SK-N-SH (cell line): Measurements from ENCODE around the gene PLEKHH1. TPM values are rescaled to one million over a fixed set of nuclear protein-coding genes. Genes with fewer than 3 reads are reported as not detected.

Experiments used
- CTCF ChIA-PET: fragments of 300-600, 350-600 bp; formaldehyde crosslinking; extraction: SDS; loops from one replicate; lab custom pipeline; 2021; lab: Yijun Ruan, JAX
- POLR2A ChIA-PET: fragments of 350-600 bp; sonication (Branson Sonifier 250); formaldehyde crosslinking; extraction: SDS; loops from one replicate; lab custom pipeline; 2020; ENCODE audit warnings: antibody characterized with exemption, inconsistent platforms; lab: Yijun Ruan, JAX
- DNase-seq: peaks from one replicate; pipeline ENCODE4 v3.0.0; 2012
- H2AFZ ChIP-seq: fragments of 200-600 bp; sonication (generic); 2 replicates; pipeline ENCODE4 v1.8.1; 2016; ENCODE audit warnings: antibody characterized with exemption, mild to moderate bottlenecking, low read depth
- H3F3A ChIP-seq: fragments of 200-600 bp; sonication (generic); replicated peaks from 2 replicates; pipeline ENCODE3; 2016; ENCODE audit warnings: antibody characterized with exemption, mild to moderate bottlenecking; ENCODE audit not compliant: insufficient read depth
- H3K27ac ChIP-seq, 2 experiments: fragments of 200-500 bp in 1 of 2; fragments of 200-600 bp in 1 of 2; sonication (Bioruptor generic) in 1 of 2; sonication (generic), shearing (Covaris generic) in 1 of 2; 2 replicates each; pipeline versions ENCODE4 v1.5.1 to v1.6.1; 2014 to 2016; ENCODE audit warnings: low read depth in 2 of 2, inconsistent platforms in 1 of 2, low read length in 1 of 2, mild to moderate bottlenecking in 1 of 2, mixed read lengths in 1 of 2
- H3K27me3 ChIP-seq: fragments of 200-600 bp; sonication (generic), shearing (Covaris generic); 2 replicates; pipeline ENCODE4 v1.6.1; 2016; ENCODE audit warnings: mixed run types; ENCODE audit not compliant: insufficient read depth
- H3K36me3 ChIP-seq, 2 experiments: fragments of 200-500 bp in 1 of 2; fragments of 200-600 bp in 1 of 2; sonication (Bioruptor generic) in 1 of 2; sonication (generic) in 1 of 2; replicated peaks in 1 of 2; 2 replicates each; pipeline versions ENCODE3 to v1.5.1; 2014 to 2016; ENCODE audit warnings: low read length in 1 of 2, mild to moderate bottlenecking in 1 of 2; ENCODE audit not compliant: insufficient read depth in 2 of 2, control insufficient read depth in 1 of 2
- H3K4me1 ChIP-seq, 2 experiments: fragments of 200-500 bp in 1 of 2; fragments of 200-600 bp in 1 of 2; sonication (Bioruptor generic) in 1 of 2; sonication (generic), shearing (Covaris generic) in 1 of 2; 2 replicates each; pipeline versions ENCODE4 v1.5.1 to v1.6.1; 2014 to 2016; ENCODE audit warnings: low read depth in 1 of 2, low read length in 1 of 2, mixed run types in 1 of 2; ENCODE audit not compliant: insufficient read depth in 2 of 2, control insufficient read depth in 1 of 2
- H3K4me2 ChIP-seq: fragments of 200-600 bp; sonication (generic), shearing (Covaris generic); 2 replicates; pipeline ENCODE4 v1.6.1; 2017; ENCODE audit warnings: mixed run types
- H3K4me3 ChIP-seq, 2 experiments: fragments of 200-500 bp in 1 of 2; fragments of 200-600 bp in 1 of 2; sonication (Bioruptor generic) in 1 of 2; sonication (generic), shearing (Covaris generic) in 1 of 2; 2 replicates each; pipeline versions ENCODE4 v1.5.1 to v1.8.1; 2014 to 2016; ENCODE audit warnings: low read depth in 2 of 2, inconsistent platforms in 1 of 2, low read length in 1 of 2, mild to moderate bottlenecking in 1 of 2, mixed read lengths in 1 of 2, moderate library complexity in 1 of 2
- H3K79me2 ChIP-seq: fragments of 200-600 bp; sonication (generic); 2 replicates; pipeline ENCODE4 v1.8.1; 2017; ENCODE audit warnings: mild to moderate bottlenecking; ENCODE audit not compliant: insufficient read depth
- H3K9ac ChIP-seq: fragments of 200-600 bp; sonication (generic); 2 replicates; pipeline ENCODE4 v1.6.1; 2017; ENCODE audit warnings: mixed run types
- H3K9me2 ChIP-seq: fragments of 200-600 bp; sonication (generic); 2 replicates; pipeline ENCODE4 v1.6.1; 2017; ENCODE audit warnings: mixed run types
- H3K9me3 ChIP-seq: fragments of 200-600 bp; sonication (generic); 2 replicates; pipeline ENCODE4 v1.6.1; 2017; ENCODE audit warnings: mixed run types, mild to moderate bottlenecking, moderate library complexity
- H4K20me1 ChIP-seq: fragments of 200-600 bp; sonication (generic); 2 replicates; pipeline ENCODE4 v1.6.1; 2017; ENCODE audit warnings: mild to moderate bottlenecking, mixed run types; ENCODE audit not compliant: insufficient read depth
- CTCF ChIP-seq: fragments of 200-600 bp; sonication (generic); IDR thresholded peaks from 2 replicates; pipeline ENCODE4 v1.6.1; 2017; ENCODE audit warnings: antibody characterized with exemption, mild to moderate bottlenecking, moderate library complexity
- ELF1 ChIP-seq: IDR thresholded peaks from 2 replicates; pipeline ENCODE4 v1.4.0; 2012
- EP300 ChIP-seq, 2 experiments: IDR thresholded peaks; 2 replicates each; pipeline versions ENCODE4 v1.4.0 to v1.6.1; 2012; ENCODE audit warnings: borderline replicate concordance in 1 of 2, low read depth in 1 of 2, low read length in 1 of 2
- EZH2phosphoT487 ChIP-seq: fragments of 200-600 bp; sonication (generic); IDR thresholded peaks from 2 replicates; pipeline ENCODE4 v1.6.1; 2017; ENCODE audit warnings: low read depth, mixed run types, mild to moderate bottlenecking, antibody characterized with exemption, moderate library complexity, borderline replicate concordance
- FOSL2 ChIP-seq: IDR thresholded peaks from 2 replicates; pipeline ENCODE4 v1.4.0; 2012; ENCODE audit warnings: low read depth, mild to moderate bottlenecking, moderate library complexity, borderline replicate concordance
- FOXM1 ChIP-seq: IDR thresholded peaks from 2 replicates; pipeline ENCODE4 v1.4.0; 2012; ENCODE audit warnings: low read depth, mild to moderate bottlenecking
- GABPA ChIP-seq: IDR thresholded peaks from 2 replicates; pipeline ENCODE4 v1.4.0; 2012; ENCODE audit warnings: low read depth, mild to moderate bottlenecking
- JUND ChIP-seq: IDR thresholded peaks from 2 replicates; pipeline ENCODE4 v1.4.0; 2012
- MAX ChIP-seq: IDR thresholded peaks from 2 replicates; pipeline ENCODE4 v1.4.0; 2012; ENCODE audit warnings: low read depth
- MXI1 ChIP-seq: IDR thresholded peaks from 2 replicates; pipeline ENCODE4 v1.6.1; 2012; ENCODE audit warnings: mild to moderate bottlenecking, low read depth, low read length, improper control_type of control experiment
- NFIC ChIP-seq: IDR thresholded peaks from 2 replicates; pipeline ENCODE4 v1.4.0; 2012; ENCODE audit warnings: borderline replicate concordance
- POLR2AphosphoS5 ChIP-seq: IDR thresholded peaks from 2 replicates; pipeline ENCODE4 v1.6.1; 2012; ENCODE audit warnings: low read depth, low read length
- RCOR1 ChIP-seq: fragments of 150-350 bp; IDR thresholded peaks from 2 replicates; pipeline ENCODE4 v1.6.1; 2017; ENCODE audit warnings: antibody characterized with exemption, low read length
- REST ChIP-seq: IDR thresholded peaks from 2 replicates; pipeline ENCODE4 v1.6.1; 2012; ENCODE audit warnings: mild to moderate bottlenecking, low read depth, low read length, moderate library complexity
- RFX5 ChIP-seq: IDR thresholded peaks from 2 replicates; pipeline ENCODE4 v1.6.1; 2012; ENCODE audit warnings: mild to moderate bottlenecking, improper control_type of control experiment, low read length
- TAF1 ChIP-seq: IDR thresholded peaks from 2 replicates; pipeline ENCODE4 v1.6.1; 2012; ENCODE audit warnings: low read depth, mild to moderate bottlenecking, low read length, moderate library complexity, borderline replicate concordance
- TCF12 ChIP-seq: IDR thresholded peaks from 2 replicates; pipeline ENCODE4 v1.4.0; 2012
- TEAD4 ChIP-seq: IDR thresholded peaks from 2 replicates; pipeline ENCODE4 v1.4.0; 2012; ENCODE audit warnings: mild to moderate bottlenecking, borderline replicate concordance; ENCODE audit not compliant: insufficient read depth
- USF1 ChIP-seq: IDR thresholded peaks from 2 replicates; pipeline ENCODE4 v1.4.0; 2012; ENCODE audit warnings: low read depth, borderline replicate concordance
- ZBTB33 ChIP-seq: IDR thresholded peaks from 2 replicates; pipeline ENCODE4 v1.4.0; 2012; ENCODE audit warnings: low read depth, borderline replicate concordance
- WGBS: methylation state at CpG from one replicate; pipeline ENCODE4 v1.1.6; 2017; ENCODE audit warnings: low lambda C conversion rate; 5-methylcytosine and 5-hydroxymethylcytosine counted together
- polyA plus RNA-seq, 3 experiments: library from polyadenylated mRNA; depleted of rRNA; stranded (reverse); fragments of >200 nt; gene quantifications; 2 replicates each; pipeline ENCODE4 v1.2.3, GENCODE V29; 2012

PLEKHH1 gene
- polyA plus RNA-seq, 1 of the 3 experiments (the other 2 are of a cell fraction), result 1.6 TPM

- no peak for TF ChIP-seq ZBTB33
- TF ChIP-seq TAF1, result no peak
- no peak for TF ChIP-seq POLR2AphosphoS5
- TF ChIP-seq CTCF, result peak; percentile 92
Measured at GRCh38 chr14:67571275-67571990, 38.3 kb downstream of the PLEKHH1 start (continued).

- Histone ChIP-seq H4K20me1 (no peaks in the 10 kb centered on the region), H3K9ac (no peak overlapping the region), H3K27me3 (no peaks in the 10 kb centered on the region), H2AFZ (no peak overlapping the region), H3K4me1 (no peaks in the 10 kb centered on the region; a peak in 1 of 4 replicates), H3K4me2 (no peak overlapping the region), H3K4me3 (no peak overlapping the region), H3K79me2 (no peaks in the 10 kb centered on the region), H3K9me3 (no peaks in the 10 kb centered on the region), H3K9me2 (no peaks in the 10 kb centered on the region), H3F3A (no peaks in the 10 kb centered on the region), H3K36me3 (no peaks in the 10 kb centered on the region), H3K27ac (no peak overlapping the region)
- ChIA-PET CTCF (interaction anchor here (0.9 to 24.4 kb wide), 45 partner anchors 10 to 1213 kb away, joined by 3 to 319 read pairs (median 8); partner anchors contain the start of genes ARG2, PIGH, PLEK2 and PLEKHH1), POLR2A (interaction anchor here (1.2 kb wide), 1 partner anchor 145 kb away, joined by 3 read pairs; no protein-coding TSS in a partner anchor)
- DNase-seq, result no peak
- WGBS, result 87% methylated on average over 11 of the region's 19 CpGs
- no peak for TF ChIP-seq FOXM1
- no peak for TF ChIP-seq EP300 (IDR thresholded peaks at IDR 0.05; ENCODE audit: borderline replicate concordance in 1 of 2, low read depth in 1 of 2, low read length in 1 of 2)
- TF ChIP-seq FOSL2, result no peak
- no peak for TF ChIP-seq MAX
- no peak for TF ChIP-seq JUND
- TF ChIP-seq CTCF, result no peak
- TF ChIP-seq MXI1, result no peak
- TF ChIP-seq GABPA, result no peak
- TF ChIP-seq RFX5, result no peak
- no peak for TF ChIP-seq ELF1
- TF ChIP-seq TAF1, result no peak
- no peak for TF ChIP-seq USF1
- TF ChIP-seq TEAD4, result no peak
- no peak for TF ChIP-seq REST
- TF ChIP-seq NFIC, result no peak
- no peak for TF ChIP-seq RCOR1
- TF ChIP-seq TCF12, result no peak
- TF ChIP-seq EZH2phosphoT487, result no peak
Measured at GRCh38 chr14:67571991-67572323, 38.9 kb downstream of the PLEKHH1 start.
